Occipital lobe (tissue), 2 donors: ENCODE measurements around the gene ZZZ3. TPM values are rescaled to one million over a fixed set of nuclear protein-coding genes. Genes with fewer than 3 reads are reported as not detected.
"Not testable (repeated sequence)": the region's sequence is repeated elsewhere in the genome, so short reads cannot be mapped to it uniquely, and the experiment has no call there.

Experiments used
- DNase-seq: peaks from one replicate; lab custom pipeline; 2025; lab: John Stamatoyannopoulos, UW
- total RNA-seq: library from RNA; depleted of rRNA; stranded (reverse); fragments of >200 nt; gene quantifications from one replicate; pipeline ENCODE4 v1.2.3, GENCODE V29; 2014

The ZZZ3 gene
- total RNA-seq, 1 donor from 2014 or later, result 164 TPM

GRCh38 chr1:77671836-77672235 lies 10.6 kb downstream of the ZZZ3 start:
- DNase-seq, result no peak

GRCh38 chr1:77670330-77670729 lies 12.1 kb downstream of the ZZZ3 start:
- DNase-seq, result no peak

GRCh38 chr1:77668924-77669449 lies 13.5 kb downstream of the ZZZ3 start:
- DNase-seq, result no peak

- DNase-seq, result no peak
Measured at GRCh38 chr1:77664939-77665516, 17.4 kb downstream of the ZZZ3 start.

- no peak for DNase-seq
Measured at GRCh38 chr1:77661696-77662095, 20.8 kb downstream of the ZZZ3 start.

GRCh38 chr1:77659879-77660593 lies 22.4 kb downstream of the ZZZ3 start:
- DNase-seq, result no peak

GRCh38 chr1:77658271-77658670 lies 24.2 kb downstream of the ZZZ3 start:
- DNase-seq, result no peak

- no peak for DNase-seq
Measured at GRCh38 chr1:77655431-77655974, 27.0 kb downstream of the ZZZ3 start.

GRCh38 chr1:77652970-77653516 lies 29.4 kb downstream of the ZZZ3 start:
- DNase-seq, result no peak

- no peak for DNase-seq
Measured at GRCh38 chr1:77652268-77652667, 30.2 kb downstream of the ZZZ3 start.

GRCh38 chr1:77649127-77649526 lies 33.3 kb downstream of the ZZZ3 start:
- DNase-seq, result no peak

GRCh38 chr1:77646224-77646623 lies 36.2 kb downstream of the ZZZ3 start:
- DNase-seq, result not testable (repeated sequence)

GRCh38 chr1:77643456-77643855 lies 39.0 kb downstream of the ZZZ3 start:
- no peak for DNase-seq

GRCh38 chr1:77642941-77643340 lies 39.5 kb downstream of the ZZZ3 start:
- DNase-seq, result no peak

GRCh38 chr1:77642196-77642595 lies 40.3 kb downstream of the ZZZ3 start:
- no peak for DNase-seq

GRCh38 chr1:77639557-77640069 lies 42.8 kb downstream of the ZZZ3 start:
- no peak for DNase-seq

GRCh38 chr1:77639056-77639455 lies 43.4 kb downstream of the ZZZ3 start:
- no peak for DNase-seq

GRCh38 chr1:77636864-77637263 lies 45.6 kb downstream of the ZZZ3 start:
- no peak for DNase-seq
